Cortex of kidney (tissue), 1 donor: Measurements from ENCODE around the gene LHFPL4.
"Not testable (repeated sequence)": the region's sequence is repeated elsewhere in the genome, so short reads cannot be mapped to it uniquely, and the experiment has no call there.

Source experiments
- DNase-seq: peaks from one replicate; lab custom pipeline; 2025; lab: John Stamatoyannopoulos, UW

The LHFPL4 gene

GRCh38 chr3:9536212-9536611 is 17.4 kb downstream of the LHFPL4 start:
- DNase-seq, result no peak

- DNase-seq, result no peak
These were observed 19.2 kb downstream of the LHFPL4 start for GRCh38 chr3:9534429-9534828.

GRCh38 chr3:9525078-9525477 is 28.5 kb downstream of the LHFPL4 start:
- DNase-seq, result no peak

GRCh38 chr3:9514956-9515355 is 38.7 kb downstream of the LHFPL4 start:
- DNase-seq, result no peak

GRCh38 chr3:9514306-9514705 is 39.3 kb downstream of the LHFPL4 start:
- DNase-seq, result no peak

GRCh38 chr3:9512456-9513045 is 41.1 kb downstream of the LHFPL4 start:
- no peak for DNase-seq

- no peak for DNase-seq
These were observed 44.8 kb downstream of the LHFPL4 start for GRCh38 chr3:9508781-9509180.

GRCh38 chr3:9507586-9508578 is 45.7 kb downstream of the LHFPL4 start:
- no peak for DNase-seq

GRCh38 chr3:9503283-9503682 is 50.3 kb downstream of the LHFPL4 start:
- no peak for DNase-seq

GRCh38 chr3:9501226-9501625 is 52.4 kb downstream of the LHFPL4 start:
- no peak for DNase-seq

- DNase-seq, result no peak
These were observed 53.2 kb downstream of the LHFPL4 start for GRCh38 chr3:9500108-9501050.

GRCh38 chr3:9499455-9500107 is 54.0 kb downstream of the LHFPL4 start:
- DNase-seq, result no peak

- DNase-seq, result no peak
These were observed 54.8 kb downstream of the LHFPL4 start for GRCh38 chr3:9498781-9499180.

- no peak for DNase-seq
These were observed 55.6 kb downstream of the LHFPL4 start for GRCh38 chr3:9497821-9498565.

GRCh38 chr3:9496893-9497292 is 56.7 kb downstream of the LHFPL4 start:
- DNase-seq, result no peak

GRCh38 chr3:9494036-9494435 is 59.6 kb downstream of the LHFPL4 start:
- DNase-seq, result not testable (repeated sequence)

- DNase-seq, result no peak
These were observed 62.1 kb downstream of the LHFPL4 start for GRCh38 chr3:9491506-9491905.

GRCh38 chr3:9485248-9485647 is 68.4 kb downstream of the LHFPL4 start:
- no peak for DNase-seq

GRCh38 chr3:9480265-9480664 is 73.4 kb downstream of the LHFPL4 start:
- DNase-seq, result no peak

- DNase-seq, result no peak
These were observed 76.7 kb downstream of the LHFPL4 start for GRCh38 chr3:9476935-9477334.

- no peak for DNase-seq
These were observed 79.1 kb downstream of the LHFPL4 start for GRCh38 chr3:9474482-9474881.
